Measurements from ENCODE around the gene KIAA1549. TPM values are rescaled to one million over a fixed set of nuclear protein-coding genes. Genes with fewer than 3 reads are reported as not detected.

The KIAA1549 gene
- total and polyA plus RNA-seq, 4 donors = 0.83 to 5.8 (median 3.6) TPM

DNA sequence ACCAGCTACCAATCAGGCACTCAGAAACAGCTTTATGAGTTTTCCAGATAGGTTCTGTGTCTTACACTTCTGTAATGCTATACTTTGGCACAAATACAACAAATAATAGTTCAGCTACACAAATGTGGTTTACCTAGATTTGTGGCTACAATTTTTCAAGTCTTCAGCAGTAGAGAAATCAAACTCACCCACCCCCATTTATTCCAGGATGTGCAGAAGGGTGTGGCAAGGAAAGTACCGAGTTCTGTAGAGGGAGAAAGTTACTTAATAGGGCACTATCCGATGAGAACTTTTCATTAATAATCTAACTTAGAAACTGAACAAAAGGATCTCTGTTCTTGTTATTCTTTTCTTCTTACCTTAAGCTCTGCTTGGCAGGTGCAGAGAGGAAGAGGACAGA lies 152.9 kb downstream of the KIAA1549 start:
- peaks cover 0 to 5% (median 0%) of the 10 kb centered on the region in 4 donors for H3K9me3 ChIP-seq (ENCODE audit: control insufficient read depth in 4 of 4, insufficient read depth in 3 of 4, low read length in 3 of 4)
- H3K36me3 ChIP-seq (ENCODE audit: control insufficient read depth in 4 of 4, insufficient read depth in 4 of 4, low read length in 4 of 4) = no peaks in the 10 kb centered on the region
- WGBS, 2 donors = 53 to 62% methylated on average over 2 of the region's 2 CpGs
- TF ChIP-seq, protein P1, sequence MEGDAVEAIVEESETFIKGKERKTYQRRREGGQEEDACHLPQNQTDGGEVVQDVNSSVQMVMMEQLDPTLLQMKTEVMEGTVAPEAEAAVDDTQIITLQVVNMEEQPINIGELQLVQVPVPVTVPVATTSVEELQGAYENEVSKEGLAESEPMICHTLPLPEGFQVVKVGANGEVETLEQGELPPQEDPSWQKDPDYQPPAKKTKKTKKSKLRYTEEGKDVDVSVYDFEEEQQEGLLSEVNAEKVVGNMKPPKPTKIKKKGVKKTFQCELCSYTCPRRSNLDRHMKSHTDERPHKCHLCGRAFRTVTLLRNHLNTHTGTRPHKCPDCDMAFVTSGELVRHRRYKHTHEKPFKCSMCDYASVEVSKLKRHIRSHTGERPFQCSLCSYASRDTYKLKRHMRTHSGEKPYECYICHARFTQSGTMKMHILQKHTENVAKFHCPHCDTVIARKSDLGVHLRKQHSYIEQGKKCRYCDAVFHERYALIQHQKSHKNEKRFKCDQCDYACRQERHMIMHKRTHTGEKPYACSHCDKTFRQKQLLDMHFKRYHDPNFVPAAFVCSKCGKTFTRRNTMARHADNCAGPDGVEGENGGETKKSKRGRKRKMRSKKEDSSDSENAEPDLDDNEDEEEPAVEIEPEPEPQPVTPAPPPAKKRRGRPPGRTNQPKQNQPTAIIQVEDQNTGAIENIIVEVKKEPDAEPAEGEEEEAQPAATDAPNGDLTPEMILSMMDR (IDR thresholded peaks at IDR 0.05; ENCODE audit: control extremely low read depth, extremely low read depth) = no peak
- ATAC-seq (ENCODE audit: insufficient read depth, low FRiP score) = no peak
- H3K4me1 ChIP-seq (ENCODE audit: control insufficient read depth in 5 of 5, insufficient read depth in 5 of 5, low read length in 5 of 5) = no peaks in the 10 kb centered on the region
- no peak overlapping the region for H3K4me3 ChIP-seq
- no peak overlapping the region for H3K27ac ChIP-seq (ENCODE audit: low read depth in 1 of 2, low read length in 1 of 2)
- DNase-seq = no peak
- H3K9ac ChIP-seq (ENCODE audit: insufficient read depth in 1 of 2, low read length in 2 of 2) = no peak overlapping the region
- no peaks in the 10 kb centered on the region for H3K27me3 ChIP-seq (ENCODE audit: control insufficient read depth in 3 of 3, insufficient read depth in 3 of 3, low read length in 2 of 3)

DNA sequence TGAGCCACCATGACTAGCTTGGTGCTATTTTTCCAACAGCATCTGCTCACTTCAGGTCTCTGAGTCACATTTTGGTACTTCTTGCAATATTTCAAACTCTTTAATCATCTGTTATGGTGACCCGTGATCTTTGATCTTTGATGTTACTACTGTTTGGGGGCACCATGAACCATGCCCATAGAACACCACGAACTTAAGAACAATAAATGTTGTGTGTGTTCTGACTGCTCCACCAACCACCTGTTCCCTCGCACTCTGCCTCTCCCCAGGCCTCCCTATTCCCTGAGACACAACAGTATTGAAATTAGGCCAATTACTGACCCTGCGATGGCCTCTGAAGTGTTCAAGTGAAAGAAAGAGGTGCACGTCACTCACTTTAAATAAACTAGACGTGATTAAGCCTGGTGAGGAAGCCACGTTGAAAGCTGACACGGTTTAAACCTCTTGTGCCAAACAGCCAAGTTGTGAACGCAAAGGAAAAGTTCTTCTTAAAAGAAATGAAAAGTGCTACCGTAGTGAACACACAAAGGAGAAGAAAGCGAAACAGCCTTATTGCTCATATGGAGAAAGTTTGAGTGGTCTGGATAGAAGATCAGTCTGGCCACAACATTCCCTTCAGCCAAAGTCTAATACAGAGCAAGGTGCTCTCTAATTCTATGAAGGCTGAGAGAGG lies 156.0 kb downstream of the KIAA1549 start:
- WGBS, 2 donors = 84 to 94% methylated on average over 11 of the region's 11 CpGs
- TF ChIP-seq, protein P1 (IDR thresholded peaks at IDR 0.05; ENCODE audit: control extremely low read depth, extremely low read depth) = no peak
- no peak for ATAC-seq (ENCODE audit: insufficient read depth, low FRiP score)

DNA sequence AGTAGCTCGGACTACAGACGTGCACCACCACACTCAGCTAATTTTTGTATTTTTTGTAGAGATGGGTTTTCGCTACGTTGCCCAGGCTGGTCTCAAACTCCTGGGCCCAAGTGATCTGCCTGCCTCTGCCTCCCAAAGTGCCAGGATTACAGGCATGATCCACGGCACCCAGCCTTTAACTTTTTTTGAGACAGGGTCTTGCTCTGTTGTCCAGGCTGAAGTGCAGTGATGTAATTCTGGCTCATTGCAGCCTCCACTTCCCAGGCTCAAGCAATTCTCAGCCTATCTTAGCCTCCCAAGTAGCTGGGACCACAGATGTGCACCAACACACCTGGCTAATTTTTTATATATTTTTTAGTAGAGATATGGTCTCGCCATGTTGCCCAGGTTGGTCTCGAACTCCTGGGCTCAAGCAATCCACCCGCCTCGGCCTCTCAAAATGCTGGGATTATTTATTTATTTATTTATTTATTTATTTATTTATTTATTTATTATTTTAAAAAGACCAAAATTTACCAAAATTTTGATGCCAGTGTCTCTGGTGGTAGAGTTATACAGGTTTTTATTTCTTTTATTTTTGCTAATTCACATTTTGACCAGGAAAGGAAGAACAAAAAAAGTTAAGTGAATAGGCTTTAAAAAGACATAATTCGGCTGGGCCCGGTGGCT lies 158.2 kb downstream of the KIAA1549 start:
- no peaks in the 10 kb centered on the region for H3K27me3 ChIP-seq (ENCODE audit: control insufficient read depth in 3 of 3, insufficient read depth in 3 of 3, low read length in 2 of 3)
- WGBS, 2 donors = 92 to 93% methylated on average over 11 of the region's 11 CpGs
- TF ChIP-seq, protein P1 (IDR thresholded peaks at IDR 0.05; ENCODE audit: control extremely low read depth, extremely low read depth) = no peak
- H3K36me3 ChIP-seq (ENCODE audit: control insufficient read depth in 4 of 4, insufficient read depth in 4 of 4, low read length in 4 of 4) = no peaks in the 10 kb centered on the region
- H3K9ac ChIP-seq (ENCODE audit: insufficient read depth in 1 of 2, low read length in 2 of 2) = no peak overlapping the region
- ATAC-seq (ENCODE audit: insufficient read depth, low FRiP score) (no peak), DNase-seq (no peak)
- H3K4me3 ChIP-seq = no peak overlapping the region
- H3K4me1 ChIP-seq (ENCODE audit: control insufficient read depth in 5 of 5, insufficient read depth in 5 of 5, low read length in 5 of 5) = no peaks in the 10 kb centered on the region
- peaks cover 0 to 5% (median 0%) of the 10 kb centered on the region in 4 donors for H3K9me3 ChIP-seq (ENCODE audit: control insufficient read depth in 4 of 4, insufficient read depth in 3 of 4, low read length in 3 of 4)
- no peak overlapping the region for H3K27ac ChIP-seq (ENCODE audit: low read depth in 1 of 2, low read length in 1 of 2)

More for the DNA sequence above, 156.0 kb downstream of the KIAA1549 start:
- Histone ChIP-seq H3K9me3 (ENCODE audit: control insufficient read depth in 4 of 4, insufficient read depth in 3 of 4, low read length in 3 of 4) (peaks cover 0 to 5% (median 0%) of the 10 kb centered on the region in 4 donors), H3K4me3 (no peak overlapping the region), H3K27me3 (ENCODE audit: control insufficient read depth in 3 of 3, insufficient read depth in 3 of 3, low read length in 2 of 3) (no peaks in the 10 kb centered on the region), H3K27ac (ENCODE audit: low read depth in 1 of 2, low read length in 1 of 2) (no peak overlapping the region), H3K4me1 (ENCODE audit: control insufficient read depth in 5 of 5, insufficient read depth in 5 of 5, low read length in 5 of 5) (no peaks in the 10 kb centered on the region), H3K36me3 (ENCODE audit: control insufficient read depth in 4 of 4, insufficient read depth in 4 of 4, low read length in 4 of 4) (no peaks in the 10 kb centered on the region), H3K9ac (ENCODE audit: insufficient read depth in 1 of 2, low read length in 2 of 2) (no peak overlapping the region)
- no peak for DNase-seq
